B cell (primary cell): ENCODE data around the gene COL4A6. TPM values are rescaled to one million over a fixed set of nuclear protein-coding genes. Genes with fewer than 3 reads are reported as not detected.
"Not testable (repeated sequence)": the region's sequence is repeated elsewhere in the genome, so short reads cannot be mapped to it uniquely, and the experiment has no call there.

ENCODE experiments used
- ATAC-seq: fragments of 200-7000 bp; cut with Tn5 transposase; one replicate; pipeline ENCODE4 v1.10.0; 2021; ENCODE audit warnings: low read depth, mild to moderate bottlenecking, moderate number of reproducible peaks, moderate library complexity
- CTCF ChIA-PET: fragments of 350-600 bp; sonication (Branson Sonifier 250); formaldehyde crosslinking; loops from one replicate; lab custom pipeline; 2021; ENCODE audit warnings: antibody characterized with exemption, inconsistent platforms; lab: Charles Lee
- POLR2A ChIA-PET: fragments of 350-600 bp; sonication (Branson Sonifier 250); formaldehyde crosslinking; loops from one replicate; lab custom pipeline; 2021; ENCODE audit warnings: antibody characterized with exemption; lab: Charles Lee
- DNase-seq: peaks from one replicate; pipeline ENCODE4 v3.0.0; 2013
- H2AFZ ChIP-seq: 2 replicates; pipeline ENCODE4 v1.6.1; 2012; ENCODE audit warnings: mild to moderate bottlenecking, low read depth, low read length; ENCODE audit not compliant: insufficient read depth, poor library complexity, severe bottlenecking
- H3K27ac ChIP-seq, 2 donors: 1 replicate in 1 of 2; 2 replicates in 1 of 2; pipeline ENCODE4 v1.5.1; 2012 to 2013; ENCODE audit warnings: low read length in 2 of 2, mild to moderate bottlenecking in 2 of 2, moderate library complexity in 1 of 2
- H3K27me3 ChIP-seq, 4 experiments: fragments of 200-600 bp in 1 of 4; sonication (generic) in 1 of 4; replicated peaks in 1 of 4; 1 replicate in 2 of 4; 2 replicates in 2 of 4; pipeline versions ENCODE4 v1.6.1 to v1.7.0; 2013 to 2016; ENCODE audit warnings: low read length in 3 of 4, mild to moderate bottlenecking in 2 of 4, mixed read lengths in 1 of 4, moderate library complexity in 1 of 4; ENCODE audit not compliant: insufficient read depth in 4 of 4, control insufficient read depth in 3 of 4; ENCODE audit errors: control extremely low read depth in 1 of 4
- H3K36me3 ChIP-seq, 2 experiments: replicated peaks in 1 of 2; 1 replicate in 1 of 2; 2 replicates in 1 of 2; pipeline versions ENCODE4 v1.6.1 to v1.7.1; 2013; ENCODE audit warnings: low read length in 1 of 2; ENCODE audit not compliant: insufficient read depth in 2 of 2, control insufficient read depth in 1 of 2; ENCODE audit errors: control extremely low read depth in 1 of 2, extremely low read depth in 1 of 2
- H3K4me1 ChIP-seq, 2 donors: fragments of 200-600 bp in 1 of 2; sonication (generic) in 1 of 2; 1 replicate in 1 of 2; 2 replicates in 1 of 2; pipeline versions ENCODE4 v1.5.1 to v1.6.1; 2013 to 2017; ENCODE audit warnings: low read length in 2 of 2; ENCODE audit not compliant: control insufficient read depth in 2 of 2, insufficient read depth in 2 of 2
- H3K4me2 ChIP-seq: replicated peaks from 2 replicates; pipeline ENCODE3; 2012; ENCODE audit warnings: mild to moderate bottlenecking, low read depth, low read length; ENCODE audit not compliant: poor library complexity, severe bottlenecking
- H3K4me3 ChIP-seq, 5 experiments: fragments of 200-600 bp in 1 of 5; sonication (generic) in 1 of 5; 1 replicate in 3 of 5; 2 replicates in 2 of 5; pipeline versions ENCODE4 v1.5.1 to v1.7.0; 2011 to 2016; ENCODE audit warnings: low read length in 4 of 5, mild to moderate bottlenecking in 4 of 5, low read depth in 2 of 5, control low read depth in 1 of 5, moderate library complexity in 1 of 5; ENCODE audit not compliant: insufficient read depth in 1 of 5; ENCODE audit errors: control extremely low read depth in 1 of 5, extremely low read depth in 1 of 5
- H3K79me2 ChIP-seq: fragments of 200-600 bp; sonication (generic); one replicate; pipeline ENCODE4 v1.6.0; 2016; ENCODE audit warnings: low read length; ENCODE audit not compliant: control insufficient read depth, insufficient read depth
- H3K9ac ChIP-seq: fragments of 200-600 bp; sonication (generic); 2 replicates; pipeline ENCODE4 v1.6.1; 2017; ENCODE audit warnings: mild to moderate bottlenecking, low read length, moderate library complexity
- H3K9me3 ChIP-seq, 3 donors: one replicate each; pipeline versions ENCODE4 v1.6.1 to v1.7.1; 2013; ENCODE audit warnings: low read length in 2 of 3; ENCODE audit not compliant: control insufficient read depth in 2 of 3, insufficient read depth in 1 of 3; ENCODE audit errors: control extremely low read depth in 1 of 3
- H4K20me1 ChIP-seq: 2 replicates; pipeline ENCODE4 v1.6.0; 2012; ENCODE audit warnings: mild to moderate bottlenecking, low read length; ENCODE audit not compliant: insufficient read depth, control insufficient read depth, poor library complexity, severe bottlenecking
- H3K27ac Mint-ChIP-seq: one replicate; pipeline ENCODE4 v1.8.0; 2021; ENCODE audit warnings: mixed read lengths
- H3K27me3 Mint-ChIP-seq: one replicate; pipeline ENCODE4 v1.8.0; 2021; ENCODE audit warnings: mixed read lengths
- H3K4me1 Mint-ChIP-seq: one replicate; pipeline ENCODE4 v1.8.0; 2021; ENCODE audit warnings: mixed read lengths
- H3K4me3 Mint-ChIP-seq: one replicate; pipeline ENCODE4 v1.8.0; 2021; ENCODE audit warnings: mixed read lengths
- H3K9me3 Mint-ChIP-seq: one replicate; pipeline ENCODE4 v1.8.0; 2022; ENCODE audit warnings: mixed read lengths; ENCODE audit not compliant: insufficient read depth
- EZH2 ChIP-seq: IDR thresholded peaks from 2 replicates; pipeline ENCODE4 v1.6.1; 2012; ENCODE audit warnings: borderline replicate concordance, low read depth, mild to moderate bottlenecking, moderate library complexity, low read length; ENCODE audit not compliant: insufficient read depth, poor library complexity, severe bottlenecking
- WGBS: methylation state at CpG from one replicate; pipeline ENCODE4 v1.1.5; 2013; ENCODE audit warnings: missing lambda C conversion rate; ENCODE audit not compliant: insufficient coverage; 5-methylcytosine and 5-hydroxymethylcytosine counted together
- intact Hi-C: fragments of 100-400 bp; cut with micrococcal nuclease; formaldehyde crosslinking; loops from one replicate; pipeline ENCODE4 v1.10.0; 2022
- polyA plus RNA-seq: library from polyadenylated mRNA; depleted of rRNA; stranded (reverse); fragments of >200 nt; gene quantifications from 2 replicates; pipeline ENCODE4 v1.2.3, GENCODE V29; 2012
- total RNA-seq, 2 donors: library from RNA; stranded (reverse); fragments of 120-200 nt in 1 of 2; gene quantifications; 1 replicate in 1 of 2; 2 replicates in 1 of 2; pipeline versions ENCODE4 v1.2.3 to v1.2.4, GENCODE V29; 2013 to 2022
- TF ChIP-seq, protein P1 (sequence below): fragments of 200-600 bp; IDR thresholded peaks from one replicate; pipeline ENCODE4 v1.8.0; 2022; ENCODE audit warnings: antibody characterized with exemption, mild to moderate bottlenecking

The COL4A6 gene
- total and polyA plus RNA-seq, 2 donors (not counting 1 experiment from before 2014, with no cell fraction given) = not detected

DNA sequence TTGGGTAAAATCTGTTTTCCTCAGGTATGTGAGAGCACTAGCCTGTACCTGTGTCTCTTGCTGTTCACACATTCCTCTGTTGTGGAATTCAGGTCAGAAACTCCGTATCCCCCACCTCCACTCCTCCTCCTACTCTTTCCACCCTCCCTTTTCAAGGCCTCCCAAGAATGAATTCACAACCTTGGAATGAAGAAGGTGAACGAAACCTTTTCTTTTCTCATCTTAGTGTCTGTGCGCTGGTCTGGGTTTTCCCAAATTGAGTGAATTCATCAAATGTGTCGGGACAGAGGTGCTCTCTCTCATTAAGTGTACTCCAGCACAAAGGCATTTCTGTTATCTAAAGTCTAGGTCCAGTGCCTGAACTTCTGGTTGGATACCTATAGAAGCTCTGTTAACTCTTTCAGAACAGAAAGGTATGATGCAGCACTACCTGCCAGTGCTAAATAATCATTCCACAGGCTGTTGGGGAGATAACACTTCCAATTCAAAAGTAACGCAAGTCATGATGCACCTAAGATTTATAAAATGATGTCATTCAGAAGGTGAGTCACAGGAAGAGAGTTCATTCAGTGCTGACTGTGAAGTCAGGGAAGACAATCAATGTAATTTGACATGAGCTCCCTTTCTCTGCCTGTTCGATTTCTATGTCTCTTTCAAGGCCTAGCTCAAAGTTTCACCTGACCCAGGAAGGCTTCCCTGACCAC lies 41.9 kb downstream of the COL4A6 start:
- no peaks in the 10 kb centered on the region for H3K9me3 ChIP-seq
- ATAC-seq (no peak), DNase-seq (no peak)
- H3K36me3 ChIP-seq = no peaks in the 10 kb centered on the region
- H3K27me3 ChIP-seq = no peaks in the 10 kb centered on the region
- no peaks in the 10 kb centered on the region for H3K9me3 Mint-ChIP-seq
- ChIA-PET POLR2A (no interaction called here), CTCF (no interaction called here)
- 67% methylated on average over 1 of the region's 6 CpGs for WGBS
- no peaks in the 10 kb centered on the region for H3K4me1 ChIP-seq
- no peaks in the 10 kb centered on the region for H3K4me1 Mint-ChIP-seq
- no peak overlapping the region for H3K9ac ChIP-seq
- no peaks in the 10 kb centered on the region for H3K79me2 ChIP-seq
- H3K4me3 ChIP-seq = no peak overlapping the region
- no peaks in the 10 kb centered on the region for H3K27me3 Mint-ChIP-seq
- H3K27ac Mint-ChIP-seq = no peak overlapping the region
- H4K20me1 ChIP-seq = no peaks in the 10 kb centered on the region
- no peak overlapping the region for H3K4me2 ChIP-seq
- TF ChIP-seq, protein P1, sequence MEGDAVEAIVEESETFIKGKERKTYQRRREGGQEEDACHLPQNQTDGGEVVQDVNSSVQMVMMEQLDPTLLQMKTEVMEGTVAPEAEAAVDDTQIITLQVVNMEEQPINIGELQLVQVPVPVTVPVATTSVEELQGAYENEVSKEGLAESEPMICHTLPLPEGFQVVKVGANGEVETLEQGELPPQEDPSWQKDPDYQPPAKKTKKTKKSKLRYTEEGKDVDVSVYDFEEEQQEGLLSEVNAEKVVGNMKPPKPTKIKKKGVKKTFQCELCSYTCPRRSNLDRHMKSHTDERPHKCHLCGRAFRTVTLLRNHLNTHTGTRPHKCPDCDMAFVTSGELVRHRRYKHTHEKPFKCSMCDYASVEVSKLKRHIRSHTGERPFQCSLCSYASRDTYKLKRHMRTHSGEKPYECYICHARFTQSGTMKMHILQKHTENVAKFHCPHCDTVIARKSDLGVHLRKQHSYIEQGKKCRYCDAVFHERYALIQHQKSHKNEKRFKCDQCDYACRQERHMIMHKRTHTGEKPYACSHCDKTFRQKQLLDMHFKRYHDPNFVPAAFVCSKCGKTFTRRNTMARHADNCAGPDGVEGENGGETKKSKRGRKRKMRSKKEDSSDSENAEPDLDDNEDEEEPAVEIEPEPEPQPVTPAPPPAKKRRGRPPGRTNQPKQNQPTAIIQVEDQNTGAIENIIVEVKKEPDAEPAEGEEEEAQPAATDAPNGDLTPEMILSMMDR = no peak
- no peak for TF ChIP-seq EZH2
- no peak overlapping the region for H3K4me3 Mint-ChIP-seq
- no peak overlapping the region for H2AFZ ChIP-seq
- no peak overlapping the region for H3K27ac ChIP-seq
- intact Hi-C loops = no loop called here

DNA sequence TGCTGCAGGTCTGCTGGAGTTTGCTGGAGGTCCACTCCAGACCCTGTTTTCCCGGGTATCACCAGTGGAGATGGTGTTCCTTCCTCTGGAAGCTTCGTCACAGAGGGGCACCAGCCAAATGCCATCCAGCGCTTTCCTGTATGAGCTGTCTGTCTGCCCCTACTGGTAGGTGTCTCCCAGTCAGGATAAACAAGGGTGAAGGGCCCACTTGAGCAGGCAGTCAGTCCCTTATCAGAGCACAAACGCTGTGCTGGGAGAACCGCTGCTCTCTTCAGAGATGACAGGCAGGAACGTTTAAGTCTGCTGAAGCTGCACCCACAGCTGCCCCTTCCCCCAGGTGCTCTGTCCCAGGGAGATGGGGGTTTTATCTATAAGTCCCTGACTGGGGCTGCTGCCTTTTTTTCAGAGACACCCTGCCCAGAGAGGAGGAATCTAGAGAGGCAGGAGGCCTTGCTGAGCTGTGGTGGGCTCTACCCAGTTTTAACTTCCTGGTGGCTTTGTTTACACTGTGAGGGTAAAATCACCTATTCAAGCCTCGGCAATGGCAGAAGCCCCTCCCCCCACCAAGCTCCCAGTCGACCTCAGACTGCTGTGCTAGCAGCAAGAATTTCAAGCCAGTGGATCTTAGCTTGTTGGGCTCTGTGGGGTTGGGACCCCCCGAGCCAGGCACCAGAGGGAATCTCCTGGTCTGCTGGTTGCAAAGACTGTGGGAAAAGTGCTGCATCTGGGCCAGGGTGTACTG lies 47.1 kb downstream of the COL4A6 start:
- H3K27ac Mint-ChIP-seq, POLR2A ChIA-PET, H3K36me3 ChIP-seq, H4K20me1 ChIP-seq, H3K9ac ChIP-seq, H3K9me3 Mint-ChIP-seq, H3K9me3 ChIP-seq, H2AFZ ChIP-seq, H3K27me3 Mint-ChIP-seq, CTCF ChIA-PET, DNase-seq, H3K27me3 ChIP-seq, H3K79me2 ChIP-seq, H3K4me1 ChIP-seq, H3K27ac ChIP-seq, H3K4me1 Mint-ChIP-seq, ATAC-seq, intact Hi-C loops, H3K4me2 ChIP-seq, H3K4me3 ChIP-seq, H3K4me3 Mint-ChIP-seq: not testable (repeated sequence)
- WGBS = 88% methylated on average over 4 of the region's 9 CpGs
